SJCRH30 (cell line): ENCODE data around the gene KLHDC2. TPM values are rescaled to one million over a fixed set of nuclear protein-coding genes. Genes with fewer than 3 reads are reported as not detected.

Experiments
- DNase-seq, 2 experiments: peaks; one replicate each; pipeline ENCODE4 v3.0.0-alpha.2; 2015 to 2020
- H3K27ac ChIP-seq: fragments of 250-450 bp; sonication (Bioruptor Pico); 2 replicates; pipeline ENCODE4 v1.5.1; 2020; ENCODE audit warnings: mild to moderate bottlenecking, moderate library complexity
- H3K27me3 ChIP-seq: fragments of 250-450 bp; sonication (Bioruptor Pico); 2 replicates; pipeline ENCODE4 v1.5.1; 2020; ENCODE audit warnings: mild to moderate bottlenecking, moderate library complexity
- H3K36me3 ChIP-seq: fragments of 250-450 bp; sonication (Bioruptor Pico); 2 replicates; pipeline ENCODE4 v1.5.1; 2020; ENCODE audit warnings: mild to moderate bottlenecking, moderate library complexity
- H3K4me1 ChIP-seq: fragments of 250-450 bp; sonication (Bioruptor Pico); 2 replicates; pipeline ENCODE4 v1.5.1; 2020; ENCODE audit warnings: mild to moderate bottlenecking, moderate library complexity
- H3K4me3 ChIP-seq: fragments of 250-450 bp; sonication (Bioruptor Pico); 2 replicates; pipeline ENCODE4 v1.5.1; 2020; ENCODE audit warnings: mild to moderate bottlenecking, moderate library complexity
- H3K9me3 ChIP-seq: fragments of 250-450 bp; sonication (Bioruptor Pico); replicated peaks from 2 replicates; pipeline ENCODE4 v1.5.1; 2020; ENCODE audit warnings: mild to moderate bottlenecking, moderate library complexity
- total RNA-seq: library from RNA; depleted of rRNA; stranded (reverse); fragments of >200 nt; shearing (Covaris generic); gene quantifications from 2 replicates; pipeline ENCODE4 v1.2.3, GENCODE V29; 2014; rRNA removed

Gene KLHDC2
- total RNA-seq, 1 experiment from 2014 or later, result 44.3 TPM

GRCh38 chr14:49816844-49817243 is 48.9 kb downstream of the KLHDC2 start:
- Histone ChIP-seq H3K4me3 (no peak overlapping the region), H3K27ac (no peak overlapping the region), H3K27me3 (no peaks in the 10 kb centered on the region), H3K4me1 (no peaks in the 10 kb centered on the region), H3K9me3 (peaks cover 10% of the 10 kb centered on the region; the same call in 1 of the 2 replicates), H3K36me3 (peaks cover 78% of the 10 kb centered on the region)
- no peak for DNase-seq

GRCh38 chr14:49820176-49820575 is 52.2 kb downstream of the KLHDC2 start:
- Histone ChIP-seq H3K4me3 (no peak overlapping the region), H3K27me3 (no peaks in the 10 kb centered on the region)

GRCh38 chr14:49828640-49829039 is 60.7 kb downstream of the KLHDC2 start:
- DNase-seq, result no peak
- no peaks in the 10 kb centered on the region for H3K4me1 ChIP-seq
- no peak overlapping the region for H3K27ac ChIP-seq
- H3K4me3 ChIP-seq, result no peak overlapping the region
- H3K36me3 ChIP-seq, result peaks cover 55% of the 10 kb centered on the region
- no peaks in the 10 kb centered on the region for H3K9me3 ChIP-seq
- no peaks in the 10 kb centered on the region for H3K27me3 ChIP-seq

More at GRCh38 chr14:49820176-49820575, 52.2 kb downstream of the KLHDC2 start:
- no peak for DNase-seq
- peaks cover 71% of the 10 kb centered on the region for H3K36me3 ChIP-seq
- H3K9me3 ChIP-seq, result peaks cover 7% of the 10 kb centered on the region; the same call in 1 of the 2 replicates
- no peaks in the 10 kb centered on the region for H3K4me1 ChIP-seq
- no peak overlapping the region for H3K27ac ChIP-seq

Other genes with a start within 250 kb of the KLHDC2 start
- 2,114 and 2,463 TPM in 2 replicates for gene RPS29, start 181.8 kb upstream of the KLHDC2 start, total RNA-seq
- 54.5 and 60.8 TPM in 2 replicates for gene LRR1, start 169.2 kb upstream of the KLHDC2 start, total RNA-seq
- gene RPL36AL, start 147.5 kb upstream of the KLHDC2 start, total RNA-seq, result 268 and 271 TPM in 2 replicates
- 72.0 and 72.8 TPM in 2 replicates for gene MGAT2, start 147.4 kb upstream of the KLHDC2 start, total RNA-seq
- 20.6 and 22.2 TPM in 2 replicates for gene DNAAF2, start 132.9 kb upstream of the KLHDC2 start, total RNA-seq
- gene POLE2, start 79.9 kb upstream of the KLHDC2 start, total RNA-seq, result 52.0 and 53.4 TPM in 2 replicates
- 0.10 and 0.32 TPM in 2 replicates for gene KLHDC1, start 75.0 kb upstream of the KLHDC2 start, total RNA-seq
- gene NEMF, start 84.6 kb downstream of the KLHDC2 start, total RNA-seq, result 49.6 and 66.1 TPM in 2 replicates
- gene ARF6, start 124.9 kb downstream of the KLHDC2 start, total RNA-seq, result 32.2 and 35.7 TPM in 2 replicates